Vagina (tissue), 2 donors: ENCODE data around the gene AMOTL1.
A peak's percentile ranks its signal among the peaks of the same experiment; 100 is the strongest.

Experiments
- CTCF ChIP-seq, 3 experiments: fragments of 450-650 bp in 2 of 3; fragments of 200-600 bp in 1 of 3; sonication (generic) in 1 of 3; IDR thresholded peaks; one replicate each; pipeline ENCODE4 v1.5.1; 2017 to 2019; ENCODE audit warnings: antibody characterized with exemption in 3 of 3, mild to moderate bottlenecking in 2 of 3, moderate library complexity in 2 of 3
- POLR2AphosphoS5 ChIP-seq, 2 donors: sonication (generic); formaldehyde crosslinking; IDR thresholded peaks; one replicate each; pipeline ENCODE4 v1.9.0; 2017; ENCODE audit warnings: antibody characterized with exemption in 2 of 2, mild to moderate bottlenecking in 2 of 2, low read depth in 1 of 2; ENCODE audit not compliant: insufficient read depth in 1 of 2

- TF ChIP-seq POLR2AphosphoS5 (IDR thresholded peaks at IDR 0.05; ENCODE audit: insufficient read depth in 1 of 2, low read depth in 1 of 2) (peak in 1 of 2 donors; percentile 52), CTCF (IDR thresholded peaks at IDR 0.05) (no peak)
These were observed 46.4 kb upstream of the AMOTL1 start for GRCh38 chr11:94721565-94722292.
